GM19099 (cell line): Measurements from ENCODE around the gene HOXB3.

Experiments used
- POLR2A ChIP-seq: IDR thresholded peaks from 3 replicates; pipeline ENCODE4 v1.6.1; 2011; ENCODE audit warnings: low read depth; ENCODE audit not compliant: insufficient read length; ENCODE audit errors: extremely low read depth

The HOXB3 gene

GRCh38 chr17:48542698-48543106 lies 47.3 kb downstream of the HOXB3 start:
- TF ChIP-seq POLR2A: no peak

- TF ChIP-seq POLR2A: no peak
These were observed 47.9 kb downstream of the HOXB3 start for GRCh38 chr17:48542114-48542656.

- peak; percentile 41 for TF ChIP-seq POLR2A
These were observed 48.4 kb downstream of the HOXB3 start for GRCh38 chr17:48541577-48542113.

- TF ChIP-seq POLR2A: no peak
These were observed 48.9 kb downstream of the HOXB3 start for GRCh38 chr17:48541036-48541576.

- no peak for TF ChIP-seq POLR2A
These were observed 49.8 kb downstream of the HOXB3 start for GRCh38 chr17:48540213-48540612.

GRCh38 chr17:48539177-48539576 lies 50.9 kb downstream of the HOXB3 start:
- TF ChIP-seq POLR2A: no peak

- TF ChIP-seq POLR2A: no peak
These were observed 52.7 kb downstream of the HOXB3 start for GRCh38 chr17:48537316-48537715.

- no peak for TF ChIP-seq POLR2A
These were observed 57.8 kb downstream of the HOXB3 start for GRCh38 chr17:48532261-48532660.

- no peak for TF ChIP-seq POLR2A
These were observed 59.2 kb downstream of the HOXB3 start, which contains the start of gene HOXB1 for GRCh38 chr17:48530887-48531272. HOXB1 (minus strand) TSS chr17:48531011; CDS start chr17:48530904, 107 bp downstream.

GRCh38 chr17:48530208-48530886 lies 59.7 kb downstream of the HOXB3 start:
- no peak for TF ChIP-seq POLR2A

- no peak for TF ChIP-seq POLR2A
These were observed 60.4 kb downstream of the HOXB3 start for GRCh38 chr17:48529683-48530009.

- no peak for TF ChIP-seq POLR2A
These were observed 60.9 kb downstream of the HOXB3 start for GRCh38 chr17:48528936-48529682.

- no peak for TF ChIP-seq POLR2A
These were observed 61.7 kb downstream of the HOXB3 start for GRCh38 chr17:48528153-48528935.

GRCh38 chr17:48527547-48527932 lies 62.5 kb downstream of the HOXB3 start:
- TF ChIP-seq POLR2A: no peak
